Mucosa of descending colon (tissue), 3 donors: ENCODE results near the gene SIRPA. TPM values are rescaled to one million over a fixed set of nuclear protein-coding genes. Genes with fewer than 3 reads are reported as not detected.

Source experiments
- ATAC-seq: fragments of 200-7000 bp; cut with Tn5 transposase; one replicate; pipeline ENCODE4 v1.9.1; 2020; ENCODE audit warnings: mild to moderate bottlenecking, moderate library complexity
- DNase-seq, 3 donors: peaks; one replicate each; pipeline ENCODE4 v3.0.0-alpha.2; 2020
- H3K36me3 ChIP-seq: fragments of 200-600 bp; one replicate; pipeline ENCODE4 v1.8.0; 2021; ENCODE audit warnings: low read depth, mild to moderate bottlenecking
- H3K4me1 ChIP-seq: fragments of 200-600 bp; one replicate; pipeline ENCODE4 v1.8.0; 2021; ENCODE audit warnings: low read depth, mild to moderate bottlenecking
- H3K4me3 ChIP-seq: fragments of 200-600 bp; one replicate; pipeline ENCODE4 v1.8.0; 2021; ENCODE audit warnings: mild to moderate bottlenecking
- H3K9me3 ChIP-seq: fragments of 200-600 bp; one replicate; pipeline ENCODE4 v1.8.0; 2021; ENCODE audit warnings: mild to moderate bottlenecking
- intact Hi-C, 2 donors: fragments of 100-400 bp; cut with DNase I in 1 of 2; cut with micrococcal nuclease in 1 of 2; formaldehyde crosslinking; loops; one replicate each; pipeline versions ENCODE4 v1.11.0 to v1.11.1; 2022; cut with DNase I, micrococcal nuclease
- long read RNA-seq, 2 donors: library from polyadenylated mRNA; unstranded; transcript quantifications; one replicate each; pipeline ENCODE4 v2.0.0, GENCODE V29; 2019 to 2021
- total RNA-seq, 3 donors: library from RNA; stranded (reverse); fragmentation: NEBNext Ultra II Directional in 2 of 3; extraction: Animal tissue kit (Norgen Biotek cat#: 25700) in 2 of 3; gene quantifications; one replicate each; pipeline versions ENCODE4 v1.2.1 to v1.2.4, GENCODE V29; 2021 to 2023
- TF ChIP-seq, protein P1 (sequence below): fragments of 200-600 bp; IDR thresholded peaks from one replicate; pipeline ENCODE4 v1.8.0; 2022; ENCODE audit warnings: antibody characterized with exemption, mild to moderate bottlenecking
- donor health status: DM: no; HTN: no; CAD: no; lungs with moderate emphysema.
- donor health status: DM: no; HTN: no; CAD: no.
- donor health status: DM: no; HTN: yes; CAD: no.

Gene SIRPA
- total RNA-seq: 10 to 100 TPM in 2 of 3 donors, 1 to 10 TPM in 1; 7.6 to 24.4 (median 14.1) TPM
- long read RNA-seq, donor 1, full-length matches to known transcripts: 10 of 15 reads
- long read RNA-seq, donor 1, partial matches to known transcripts: 2 of 15 reads
- long read RNA-seq, donor 1, other reads (novel, unspliced or antisense): 3 of 15 reads
- long read RNA-seq, donor 2, full-length matches to known transcripts: 1 of 2 reads
- long read RNA-seq, donor 2, partial matches to known transcripts: 1 of 2 reads
- long read RNA-seq, donor 2, other reads (novel, unspliced or antisense): 0 of 2 reads

DNA sequence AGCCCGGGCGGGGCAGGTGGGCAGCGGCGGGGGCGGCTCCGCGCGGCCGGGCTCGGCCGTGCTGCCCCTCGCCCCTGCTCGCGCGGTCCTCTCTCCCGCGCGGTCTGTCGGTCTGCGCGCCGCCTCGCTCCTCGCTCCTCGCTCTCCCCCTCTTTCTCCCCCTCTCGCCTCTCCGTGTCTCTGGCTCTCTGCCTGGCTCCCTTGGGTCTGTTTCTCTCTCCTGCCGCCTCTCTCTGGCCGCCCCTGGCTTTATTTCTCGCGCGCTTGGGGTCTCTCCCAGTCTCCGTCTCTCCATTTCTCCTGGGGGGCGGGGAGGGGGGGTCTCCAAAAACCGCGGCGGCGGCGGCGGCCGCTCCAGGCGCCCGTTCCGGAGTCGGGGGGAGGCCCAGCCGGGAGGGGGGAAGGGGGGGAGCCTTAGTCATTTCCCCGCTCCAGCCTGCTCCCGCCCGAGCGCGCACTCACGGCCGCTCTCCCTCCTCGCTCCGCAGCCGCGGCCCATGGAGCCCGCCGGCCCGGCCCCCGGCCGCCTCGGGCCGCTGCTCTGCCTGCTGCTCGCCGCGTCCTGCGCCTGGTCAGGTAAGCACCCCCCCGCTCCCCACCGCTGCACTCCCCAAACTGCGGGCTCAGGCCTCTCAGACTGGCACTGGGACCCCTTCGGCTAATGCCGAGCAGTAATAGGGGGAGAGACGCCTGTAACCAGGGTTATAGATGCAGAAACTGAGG, at the start of gene SIRPA:
SIRPA (plus strand) TSS at position 457 of the 723 bp plus-strand sequence; CDS start at position 498, 41 bp downstream.
- peaks cover 3% of the 10 kb centered on the region for H3K4me1 ChIP-seq
- TF ChIP-seq, protein P1, sequence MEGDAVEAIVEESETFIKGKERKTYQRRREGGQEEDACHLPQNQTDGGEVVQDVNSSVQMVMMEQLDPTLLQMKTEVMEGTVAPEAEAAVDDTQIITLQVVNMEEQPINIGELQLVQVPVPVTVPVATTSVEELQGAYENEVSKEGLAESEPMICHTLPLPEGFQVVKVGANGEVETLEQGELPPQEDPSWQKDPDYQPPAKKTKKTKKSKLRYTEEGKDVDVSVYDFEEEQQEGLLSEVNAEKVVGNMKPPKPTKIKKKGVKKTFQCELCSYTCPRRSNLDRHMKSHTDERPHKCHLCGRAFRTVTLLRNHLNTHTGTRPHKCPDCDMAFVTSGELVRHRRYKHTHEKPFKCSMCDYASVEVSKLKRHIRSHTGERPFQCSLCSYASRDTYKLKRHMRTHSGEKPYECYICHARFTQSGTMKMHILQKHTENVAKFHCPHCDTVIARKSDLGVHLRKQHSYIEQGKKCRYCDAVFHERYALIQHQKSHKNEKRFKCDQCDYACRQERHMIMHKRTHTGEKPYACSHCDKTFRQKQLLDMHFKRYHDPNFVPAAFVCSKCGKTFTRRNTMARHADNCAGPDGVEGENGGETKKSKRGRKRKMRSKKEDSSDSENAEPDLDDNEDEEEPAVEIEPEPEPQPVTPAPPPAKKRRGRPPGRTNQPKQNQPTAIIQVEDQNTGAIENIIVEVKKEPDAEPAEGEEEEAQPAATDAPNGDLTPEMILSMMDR: no peak
- ATAC-seq: peak; percentile 52
- intact Hi-C loops: no loop called here
- peak in 2 of 3 donors; percentile 47 to 58 for DNase-seq
- peak within 1 kb of the TSS; percentile 14 for H3K4me3 ChIP-seq
- no peaks in the 10 kb centered on the region for H3K9me3 ChIP-seq
- no peaks in the 10 kb centered on the region for H3K36me3 ChIP-seq

DNA sequence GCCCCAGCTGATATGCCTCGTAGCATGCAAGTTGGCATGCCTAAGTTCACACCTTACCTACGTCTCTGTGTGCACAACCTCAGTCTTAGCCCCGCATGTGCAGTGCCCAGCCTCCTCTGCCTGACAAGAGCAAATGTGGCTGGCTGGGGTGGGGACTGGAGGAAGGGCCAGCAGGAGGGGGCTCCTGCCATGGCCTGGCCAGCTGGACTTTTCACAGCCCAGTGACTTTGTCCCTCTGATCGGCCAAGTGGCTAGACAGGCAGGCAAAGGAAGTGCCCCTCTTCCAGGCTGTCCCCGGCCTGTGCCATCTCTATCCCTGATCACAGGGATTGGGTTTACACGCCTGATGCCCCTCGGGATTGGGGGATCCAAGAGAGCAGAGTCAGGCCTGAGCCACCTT, 49.5 kb upstream of the SIRPA start:
- ATAC-seq: no peak
- intact Hi-C loops: no loop called here
- no peaks in the 10 kb centered on the region for H3K9me3 ChIP-seq

DNA sequence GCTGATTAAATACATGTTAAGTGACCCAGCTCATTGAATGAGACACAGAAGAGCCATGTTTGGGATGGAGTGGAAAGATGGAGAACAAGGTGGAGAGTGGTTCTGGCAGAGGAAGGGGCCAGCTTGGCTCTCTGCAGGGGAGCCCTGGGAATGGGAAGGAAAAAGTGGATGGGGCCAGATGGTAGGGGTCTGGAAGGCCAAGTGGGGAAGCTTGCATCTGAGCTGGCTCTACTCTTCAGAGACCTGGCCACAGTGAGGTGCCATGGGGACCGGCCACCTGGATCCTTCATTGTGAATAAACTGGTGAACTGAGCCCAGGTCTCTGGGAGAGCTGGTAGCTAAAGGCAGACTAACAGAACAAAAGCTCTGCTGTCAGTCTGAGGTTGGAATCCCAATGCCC, 48.9 kb upstream of the SIRPA start:
- no peaks in the 10 kb centered on the region for H3K4me1 ChIP-seq
- intact Hi-C loops: no loop called here
- DNase-seq (no peak), ATAC-seq (no peak)
- H3K9me3 ChIP-seq: no peaks in the 10 kb centered on the region
- H3K4me3 ChIP-seq: no peak overlapping the region
- TF ChIP-seq, protein P1: no peak
- no peaks in the 10 kb centered on the region for H3K36me3 ChIP-seq

More for the DNA sequence above, 49.5 kb upstream of the SIRPA start:
- DNase-seq: no peak
- no peaks in the 10 kb centered on the region for H3K4me1 ChIP-seq
- TF ChIP-seq, protein P1: no peak
- no peak overlapping the region for H3K4me3 ChIP-seq
- no peaks in the 10 kb centered on the region for H3K36me3 ChIP-seq

DNA sequence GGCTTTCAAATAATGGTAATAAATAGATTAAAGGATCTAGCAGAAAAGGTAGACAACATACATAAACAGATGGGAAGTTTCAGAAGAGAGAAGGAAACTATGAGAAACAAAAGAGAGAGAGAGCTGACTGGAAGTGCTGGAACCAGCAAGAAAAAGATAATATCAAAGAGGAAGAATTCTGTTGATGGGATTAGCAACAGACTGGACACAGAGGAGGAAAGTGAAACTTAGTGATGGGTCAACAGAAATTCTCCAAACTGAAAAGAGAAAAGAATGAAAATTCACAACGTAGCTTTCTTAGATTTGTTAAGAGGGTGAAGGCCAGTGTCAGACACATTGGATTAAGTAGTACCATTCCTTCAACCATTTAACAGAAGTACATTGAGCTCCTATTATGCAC, 48.3 kb upstream of the SIRPA start:
- intact Hi-C loops: no loop called here
- TF ChIP-seq, protein P1: no peak
- DNase-seq (no peak), ATAC-seq (no peak)
- Histone ChIP-seq H3K4me3 (no peak overlapping the region), H3K4me1 (no peaks in the 10 kb centered on the region), H3K36me3 (no peaks in the 10 kb centered on the region), H3K9me3 (no peaks in the 10 kb centered on the region)

- TF ChIP-seq, protein P1: no peak
- ATAC-seq (no peak), DNase-seq (no peak)
- H3K9me3 ChIP-seq: no peaks in the 10 kb centered on the region
- no peaks in the 10 kb centered on the region for H3K4me1 ChIP-seq
- H3K36me3 ChIP-seq: no peaks in the 10 kb centered on the region
- H3K4me3 ChIP-seq: no peak overlapping the region
- intact Hi-C loops: no loop called here
Observed at GRCh38 chr20:1847780-1848179, 47.4 kb upstream of the SIRPA start.
